HG03520 (cell line): ENCODE measurements around the gene NFKB2.

Experiments
- ATAC-seq: cut with Tn5 transposase; IDR thresholded peaks from one replicate; pipeline ENCODE4 v1.9.1; 2021; ENCODE audit warnings: mild to moderate bottlenecking, moderate library complexity; ENCODE audit not compliant: unreplicated experiment

NFKB2 gene

DNA sequence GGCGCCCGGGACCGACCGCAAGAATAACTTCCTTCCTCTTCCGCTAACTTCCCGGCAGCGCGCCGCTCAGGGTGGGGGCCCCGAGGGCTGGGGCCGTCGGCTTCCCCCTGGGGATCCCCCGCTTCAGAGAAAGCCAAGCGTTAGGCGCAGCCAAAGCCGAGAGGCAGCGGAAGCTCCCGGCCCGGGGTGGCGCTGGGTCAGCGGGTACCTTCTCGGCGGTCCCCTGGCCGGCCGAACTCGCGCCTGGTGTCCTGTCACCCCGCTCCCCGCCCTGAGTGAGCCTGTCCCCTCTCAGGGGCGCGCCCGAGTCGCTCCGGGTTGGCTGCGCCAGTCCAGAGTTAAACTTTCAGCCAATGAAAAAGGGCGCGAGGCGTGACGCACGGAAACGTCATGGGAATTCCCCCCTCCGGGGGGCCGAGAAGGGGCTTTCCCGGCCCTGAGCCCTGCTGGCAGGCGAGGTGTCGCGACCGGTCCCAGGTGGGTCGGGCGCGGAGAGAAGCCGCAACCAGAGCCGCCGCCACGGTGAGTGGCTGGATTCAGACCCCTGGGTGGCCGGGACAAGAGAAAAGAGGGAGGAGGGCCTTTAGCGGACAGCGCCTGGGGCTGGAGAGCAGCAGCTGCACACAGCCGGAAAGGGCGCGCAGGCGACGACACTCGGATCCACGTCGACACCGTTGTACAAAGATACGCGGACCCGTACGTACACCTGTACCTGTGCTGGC, 1.3 kb upstream of the NFKB2 start:
- ATAC-seq, result peak; percentile 76

DNA sequence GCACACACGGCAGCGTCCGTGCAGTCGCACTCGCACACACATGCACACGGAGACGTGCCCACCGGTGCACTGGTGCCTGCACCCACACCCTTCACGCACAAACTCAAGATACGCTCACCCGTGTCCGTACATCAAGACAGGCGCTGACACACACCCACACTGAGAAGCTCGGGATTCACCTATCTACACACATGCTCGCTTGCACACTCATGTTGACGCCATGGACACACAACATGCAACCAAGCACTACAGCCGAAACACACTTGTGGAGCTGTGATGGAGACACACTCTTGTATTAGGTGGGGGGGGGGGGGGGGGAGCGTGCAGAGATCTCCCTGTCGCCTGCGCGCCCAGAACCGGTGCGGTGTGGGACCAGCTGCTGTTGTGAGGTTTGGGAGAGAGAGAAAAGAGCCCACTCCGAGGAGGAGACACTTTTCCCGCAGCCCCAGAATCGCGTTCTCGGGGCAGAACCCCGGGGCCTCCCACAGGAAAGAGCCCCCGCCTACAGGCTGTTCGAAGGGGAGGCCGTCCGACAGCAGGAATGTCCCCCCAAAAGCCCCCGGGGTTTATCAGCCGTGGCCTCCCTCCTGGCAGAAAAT, 605 bp upstream of the NFKB2 start:
- no peak for ATAC-seq

DNA sequence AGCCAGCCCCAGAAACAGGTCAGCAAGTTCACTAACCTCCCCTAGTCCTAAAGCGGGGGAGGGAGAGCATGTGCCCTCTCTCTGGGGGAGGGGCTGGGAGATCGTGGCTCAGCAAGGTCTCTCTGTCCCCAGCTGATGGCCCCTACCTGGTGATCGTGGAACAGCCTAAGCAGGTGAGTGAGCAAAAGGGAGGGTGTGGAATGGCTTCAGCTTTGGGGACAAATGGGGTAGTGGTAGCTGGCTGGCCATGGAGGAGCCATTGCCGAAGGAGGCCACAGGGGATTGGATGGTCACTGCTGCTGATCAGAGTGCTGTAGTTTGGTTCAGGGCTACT, 779 bp downstream of the NFKB2 start:
- no peak for ATAC-seq

DNA sequence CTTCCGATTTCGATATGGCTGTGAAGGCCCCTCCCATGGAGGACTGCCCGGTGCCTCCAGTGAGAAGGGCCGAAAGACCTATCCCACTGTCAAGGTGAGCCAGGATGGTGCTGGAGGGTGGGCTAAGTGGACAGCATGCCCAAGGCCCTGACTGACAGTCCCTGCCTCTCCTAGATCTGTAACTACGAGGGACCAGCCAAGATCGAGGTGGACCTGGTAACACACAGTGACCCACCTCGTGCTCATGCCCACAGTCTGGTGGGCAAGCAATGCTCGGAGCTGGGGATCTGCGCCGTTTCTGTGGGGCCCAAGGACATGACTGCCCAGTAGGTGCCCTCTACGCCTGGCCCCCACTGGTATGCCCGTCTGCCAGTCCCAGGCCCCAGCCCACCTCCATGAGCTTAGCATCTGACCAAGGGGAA, 1.2 kb downstream of the NFKB2 start:
- ATAC-seq, result no peak

DNA sequence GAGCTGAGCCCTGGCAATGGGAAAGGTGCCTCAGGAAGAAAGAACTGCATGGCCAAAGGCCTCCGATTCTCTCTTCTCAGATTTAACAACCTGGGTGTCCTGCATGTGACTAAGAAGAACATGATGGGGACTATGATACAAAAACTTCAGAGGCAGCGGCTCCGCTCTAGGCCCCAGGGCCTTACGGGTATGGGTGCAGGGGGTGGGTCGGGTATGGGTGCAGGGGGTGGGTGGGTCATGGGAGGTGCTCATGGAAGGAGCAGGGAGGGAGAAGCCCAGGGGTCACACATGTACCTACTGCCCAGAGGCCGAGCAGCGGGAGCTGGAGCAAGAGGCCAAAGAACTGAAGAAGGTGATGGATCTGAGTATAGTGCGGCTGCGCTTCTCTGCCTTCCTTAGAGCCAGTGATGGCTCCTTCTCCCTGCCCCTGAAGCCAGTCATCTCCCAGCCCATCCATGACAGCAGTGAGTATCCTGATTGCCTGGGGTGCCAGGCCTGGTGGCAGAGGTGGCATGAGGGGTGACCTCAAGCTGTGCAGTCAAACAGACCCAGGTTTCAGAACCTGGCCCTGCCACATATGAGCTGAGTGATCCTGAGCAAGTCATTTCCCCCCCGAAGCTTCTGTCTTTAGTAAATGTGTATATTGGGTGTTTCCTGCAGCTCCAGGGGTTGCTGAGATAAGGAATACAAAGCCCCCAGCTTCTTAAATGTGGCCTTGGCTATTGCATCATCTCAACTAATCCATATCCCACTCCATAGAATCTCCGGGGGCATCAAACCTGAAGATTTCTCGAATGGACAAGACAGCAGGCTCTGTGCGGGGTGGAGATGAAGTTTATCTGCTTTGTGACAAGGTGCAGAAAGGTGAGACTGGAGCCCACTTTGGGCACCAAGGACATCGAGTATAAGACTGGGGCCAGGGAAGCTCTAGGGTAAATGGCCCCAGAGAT, 2.0 kb downstream of the NFKB2 start:
- no peak for ATAC-seq

DNA sequence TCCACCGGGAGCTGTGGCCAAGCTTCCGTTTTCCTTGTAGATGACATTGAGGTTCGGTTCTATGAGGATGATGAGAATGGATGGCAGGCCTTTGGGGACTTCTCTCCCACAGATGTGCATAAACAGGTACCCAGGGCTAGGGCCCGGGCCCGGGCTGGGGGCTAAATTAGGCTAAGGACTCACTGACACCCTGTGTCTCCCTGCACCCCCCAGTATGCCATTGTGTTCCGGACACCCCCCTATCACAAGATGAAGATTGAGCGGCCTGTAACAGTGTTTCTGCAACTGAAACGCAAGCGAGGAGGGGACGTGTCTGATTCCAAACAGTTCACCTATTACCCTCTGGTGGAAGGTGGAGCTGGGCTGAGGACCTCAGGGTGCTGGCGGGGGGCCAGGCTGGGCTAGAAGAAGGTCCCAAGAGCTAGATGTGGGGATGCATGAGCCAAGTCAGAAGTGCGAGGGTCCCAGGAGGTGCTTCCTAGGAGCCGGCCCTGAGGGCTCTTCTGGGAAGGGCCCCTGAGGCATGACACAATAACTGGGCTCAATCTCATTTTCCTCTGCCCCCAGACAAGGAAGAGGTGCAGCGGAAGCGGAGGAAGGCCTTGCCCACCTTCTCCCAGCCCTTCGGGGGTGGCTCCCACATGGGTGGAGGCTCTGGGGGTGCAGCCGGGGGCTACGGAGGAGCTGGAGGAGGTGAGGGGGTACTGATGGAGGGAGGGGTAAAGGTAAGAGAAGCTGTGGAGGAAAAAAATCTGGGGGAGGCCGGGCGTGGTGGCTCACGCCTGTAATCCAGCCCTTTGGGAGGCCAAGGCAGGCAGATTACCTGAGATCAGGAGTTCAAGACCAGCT, 2.9 kb downstream of the NFKB2 start:
- no peak for ATAC-seq

DNA sequence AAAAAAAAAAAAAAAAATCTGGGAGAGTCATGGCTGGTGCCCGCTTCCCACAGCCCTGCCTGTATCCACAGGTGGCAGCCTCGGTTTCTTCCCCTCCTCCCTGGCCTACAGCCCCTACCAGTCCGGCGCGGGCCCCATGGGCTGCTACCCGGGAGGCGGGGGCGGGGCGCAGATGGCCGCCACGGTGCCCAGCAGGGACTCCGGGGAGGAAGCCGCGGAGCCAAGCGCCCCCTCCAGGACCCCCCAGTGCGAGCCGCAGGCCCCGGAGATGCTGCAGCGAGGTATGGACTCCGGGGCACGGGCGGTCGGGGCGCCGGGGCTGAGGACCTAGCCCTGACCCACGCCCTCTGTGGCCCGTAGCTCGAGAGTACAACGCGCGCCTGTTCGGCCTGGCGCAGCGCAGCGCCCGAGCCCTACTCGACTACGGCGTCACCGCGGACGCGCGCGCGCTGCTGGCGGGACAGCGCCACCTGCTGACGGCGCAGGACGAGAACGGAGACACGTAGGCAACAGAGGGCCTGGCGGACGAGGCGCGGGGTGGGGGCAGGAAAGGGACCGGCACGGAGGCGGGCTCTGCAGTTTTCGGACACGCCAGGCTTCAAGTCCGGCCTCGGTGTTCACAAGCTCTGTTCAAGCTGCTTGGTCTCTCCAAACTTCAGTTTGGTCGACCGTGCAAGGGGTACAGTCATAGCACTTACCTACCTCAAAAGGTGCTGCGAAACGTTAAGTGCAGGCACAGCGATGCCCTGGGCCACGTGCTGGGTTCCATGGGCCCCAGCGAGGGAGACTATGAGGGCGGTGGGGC, 3.9 kb downstream of the NFKB2 start:
- peak; percentile 46 for ATAC-seq

DNA sequence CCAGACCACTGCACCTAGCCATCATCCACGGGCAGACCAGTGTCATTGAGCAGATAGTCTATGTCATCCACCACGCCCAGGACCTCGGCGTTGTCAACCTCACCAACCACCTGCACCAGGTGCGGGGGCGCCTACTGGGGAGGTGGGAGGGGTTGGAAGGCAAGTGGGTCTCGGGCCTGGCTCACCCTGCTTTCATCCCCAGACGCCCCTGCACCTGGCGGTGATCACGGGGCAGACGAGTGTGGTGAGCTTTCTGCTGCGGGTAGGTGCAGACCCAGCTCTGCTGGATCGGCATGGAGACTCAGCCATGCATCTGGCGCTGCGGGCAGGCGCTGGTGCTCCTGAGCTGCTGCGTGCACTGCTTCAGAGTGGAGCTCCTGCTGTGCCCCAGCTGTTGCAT, 4.6 kb downstream of the NFKB2 start:
- ATAC-seq, result no peak

DNA sequence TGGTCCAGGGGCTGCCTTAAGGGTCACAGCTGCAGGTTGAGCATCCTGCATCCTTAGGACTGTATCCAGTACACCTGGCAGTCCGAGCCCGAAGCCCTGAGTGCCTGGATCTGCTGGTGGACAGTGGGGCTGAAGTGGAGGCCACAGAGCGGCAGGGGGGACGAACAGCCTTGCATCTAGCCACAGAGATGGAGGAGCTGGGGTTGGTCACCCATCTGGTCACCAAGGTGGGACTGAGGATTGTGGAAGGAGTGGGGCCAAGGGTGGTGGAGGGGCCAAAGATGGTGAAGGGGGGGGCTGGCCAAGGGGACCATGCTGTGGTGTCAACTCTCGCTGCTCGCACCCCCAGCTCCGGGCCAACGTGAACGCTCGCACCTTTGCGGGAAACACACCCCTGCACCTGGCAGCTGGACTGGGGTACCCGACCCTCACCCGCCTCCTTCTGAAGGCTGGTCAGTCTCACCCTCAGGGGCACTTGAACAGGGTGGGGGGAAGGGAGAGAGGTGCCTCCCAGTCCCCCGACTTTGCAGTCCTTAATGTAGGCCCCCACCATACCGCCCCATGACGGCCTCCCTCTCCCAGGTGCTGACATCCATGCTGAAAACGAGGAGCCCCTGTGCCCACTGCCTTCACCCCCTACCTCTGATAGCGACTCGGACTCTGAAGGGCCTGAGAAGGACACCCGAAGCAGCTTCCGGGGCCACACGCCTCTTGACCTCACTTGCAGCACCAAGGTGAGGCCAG, 5.3 kb downstream of the NFKB2 start:
- ATAC-seq, result no peak

DNA sequence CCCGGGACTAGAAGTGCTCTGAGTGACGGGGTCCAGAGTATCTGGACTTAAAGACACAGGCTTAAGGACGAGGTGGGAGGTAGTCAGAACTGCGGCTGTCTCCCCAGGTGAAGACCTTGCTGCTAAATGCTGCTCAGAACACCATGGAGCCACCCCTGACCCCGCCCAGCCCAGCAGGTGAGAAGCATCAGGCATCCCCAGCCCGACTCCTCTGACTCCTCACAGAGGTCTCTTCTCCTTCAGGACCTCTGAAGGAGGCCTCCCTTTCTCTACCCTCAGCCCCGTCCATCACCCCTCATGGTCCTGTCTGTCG, 5.8 kb downstream of the NFKB2 start:
- ATAC-seq, result no peak

DNA sequence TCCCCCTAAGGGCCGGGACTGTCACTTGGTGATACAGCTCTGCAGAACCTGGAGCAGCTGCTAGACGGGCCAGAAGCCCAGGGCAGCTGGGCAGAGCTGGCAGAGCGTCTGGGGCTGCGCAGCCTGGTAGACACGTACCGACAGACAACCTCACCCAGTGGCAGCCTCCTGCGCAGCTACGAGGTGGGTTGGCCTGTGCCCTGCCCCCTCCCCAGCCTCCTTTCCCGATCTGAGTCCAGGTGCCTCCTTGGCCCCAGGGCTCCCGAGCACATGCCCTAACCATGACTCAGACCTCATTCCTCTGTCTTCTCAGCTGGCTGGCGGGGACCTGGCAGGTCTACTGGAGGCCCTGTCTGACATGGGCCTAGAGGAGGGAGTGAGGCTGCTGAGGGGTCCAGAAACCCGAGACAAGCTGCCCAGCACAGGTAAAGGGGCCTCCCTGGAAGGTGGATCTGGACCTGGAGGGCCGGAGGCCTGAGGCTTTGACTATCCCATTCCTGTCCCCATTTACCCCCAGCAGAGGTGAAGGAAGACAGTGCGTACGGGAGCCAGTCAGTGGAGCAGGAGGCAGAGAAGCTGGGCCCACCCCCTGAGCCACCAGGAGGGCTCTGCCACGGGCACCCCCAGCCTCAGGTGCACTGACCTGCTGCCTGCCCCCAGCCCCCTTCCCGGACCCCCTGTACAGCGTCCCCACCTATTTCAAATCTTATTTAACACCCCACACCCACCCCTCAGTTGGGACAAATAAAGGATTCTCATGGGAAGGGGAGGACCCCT, 6.4 kb downstream of the NFKB2 start:
- ATAC-seq, result no peak

DNA sequence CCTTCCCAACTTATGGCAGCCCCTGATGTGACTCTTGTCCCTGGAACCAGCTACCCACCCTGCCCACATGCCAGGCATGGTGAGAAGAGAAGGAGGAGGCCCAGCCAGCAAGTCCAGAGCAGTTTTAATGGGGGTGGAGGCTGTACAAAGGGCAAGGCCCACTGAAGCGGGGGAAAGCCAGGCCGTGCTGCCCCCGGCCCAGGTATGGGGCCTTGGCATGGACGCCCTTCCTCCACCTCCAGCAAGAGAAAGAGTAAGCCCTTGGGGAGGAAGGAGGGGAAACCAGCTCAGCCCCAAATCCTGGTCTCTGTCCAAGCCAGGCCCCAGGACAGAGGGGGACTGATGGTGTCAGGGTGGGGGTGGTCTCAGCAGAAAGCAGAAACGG, 7.0 kb downstream of the NFKB2 start:
- ATAC-seq, result no peak

DNA sequence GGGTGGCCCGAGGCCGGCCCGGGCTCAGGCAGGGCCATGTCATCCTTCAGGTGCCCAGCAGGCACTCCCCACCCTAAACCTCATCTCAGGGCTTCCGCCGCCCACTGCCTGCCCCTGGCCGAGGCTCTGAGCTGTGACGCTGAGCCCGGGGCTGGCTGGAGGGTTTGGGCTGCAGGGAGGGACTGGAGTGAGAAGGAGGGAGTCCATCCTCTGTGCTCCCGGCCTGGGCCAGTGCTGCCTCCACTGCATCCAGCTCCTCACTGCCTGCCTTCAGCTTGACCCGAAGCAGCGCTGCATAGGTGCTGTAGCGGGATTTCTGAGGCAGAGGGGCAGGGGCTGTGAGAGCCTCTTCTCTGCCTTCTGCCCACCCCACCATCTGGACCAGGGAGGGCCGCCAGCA, 7.6 kb downstream of the NFKB2 start:
- ATAC-seq, result no peak

DNA sequence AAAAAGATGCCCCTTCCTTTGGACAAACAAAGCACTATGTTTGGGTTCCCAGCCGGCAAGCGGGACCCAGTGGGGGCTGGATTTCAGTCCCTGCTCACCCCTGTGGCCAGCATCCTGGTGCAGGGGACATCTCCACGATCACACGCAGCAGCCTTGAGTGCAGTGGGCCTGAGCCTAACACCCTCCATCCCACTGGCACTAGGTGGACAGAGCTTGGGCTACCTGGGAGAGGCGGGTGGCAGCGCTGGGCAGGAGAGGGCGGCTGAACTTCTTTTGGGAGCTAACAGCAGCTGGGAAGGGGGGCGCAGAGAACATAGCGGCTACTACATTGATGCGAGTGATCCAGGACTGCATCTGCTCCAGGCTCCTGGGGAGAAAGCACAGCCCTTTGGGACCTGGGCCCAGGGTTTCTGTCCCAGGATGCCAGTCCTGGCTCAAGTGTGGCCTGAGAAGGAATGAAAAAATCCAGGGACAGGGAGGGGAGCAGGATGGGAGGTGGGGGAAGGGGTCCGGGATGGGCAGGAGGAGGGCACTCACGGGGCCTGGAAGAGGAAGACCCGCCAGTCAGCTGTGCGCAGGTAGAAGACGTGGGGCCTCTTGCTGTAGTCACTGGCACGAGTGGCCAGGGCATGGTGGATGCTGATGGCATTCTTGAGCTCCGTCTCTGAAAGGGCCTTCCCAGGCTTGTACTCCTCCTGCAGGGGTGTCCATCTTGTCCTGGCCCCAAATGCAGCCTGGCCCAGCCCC, 9.0 kb downstream of the NFKB2 start:
- ATAC-seq, result no peak

DNA sequence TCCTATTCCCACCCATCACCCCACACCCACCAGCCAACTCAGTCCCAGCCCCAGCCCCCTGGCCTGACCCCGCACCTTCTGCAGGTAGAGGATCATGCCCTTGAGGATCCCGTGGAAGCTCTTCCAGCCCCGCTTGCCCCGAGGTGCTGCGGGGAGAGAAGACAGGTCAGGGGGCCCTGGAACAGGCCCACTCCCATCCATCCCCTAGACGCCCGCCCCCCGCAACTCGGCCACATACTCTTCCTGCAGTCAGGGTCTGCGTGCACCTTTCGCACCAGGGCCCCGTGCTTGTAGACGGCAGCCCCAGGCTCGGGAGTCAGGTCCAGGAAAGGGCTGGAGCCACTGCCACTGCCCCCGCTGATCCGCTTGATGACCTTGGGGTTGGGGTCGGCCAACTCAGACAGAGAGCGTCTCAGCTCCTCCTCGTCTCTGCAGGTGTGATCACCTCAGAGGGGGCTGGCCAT, 9.6 kb downstream of the NFKB2 start:
- ATAC-seq, result no peak

DNA sequence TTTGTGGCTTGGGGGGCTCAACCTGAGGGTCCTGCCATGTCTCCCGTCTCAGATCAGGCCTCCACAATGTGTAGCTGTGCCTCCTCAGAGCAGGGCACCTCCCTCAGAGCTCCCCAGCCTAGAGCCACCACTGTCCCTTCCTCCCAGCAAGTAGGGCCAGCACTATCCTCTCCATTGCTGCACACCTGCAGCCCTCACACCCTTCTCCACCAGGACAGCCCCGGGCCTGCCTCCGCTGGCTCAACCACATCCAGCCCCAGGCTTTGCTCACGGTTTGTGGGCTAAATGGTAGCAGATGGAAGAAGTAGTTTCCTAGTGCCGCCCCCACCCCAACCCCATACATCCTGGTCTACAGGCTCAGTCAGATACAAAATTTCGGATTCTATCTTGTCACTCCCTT, 10.1 kb downstream of the NFKB2 start:
- ATAC-seq, result no peak

DNA sequence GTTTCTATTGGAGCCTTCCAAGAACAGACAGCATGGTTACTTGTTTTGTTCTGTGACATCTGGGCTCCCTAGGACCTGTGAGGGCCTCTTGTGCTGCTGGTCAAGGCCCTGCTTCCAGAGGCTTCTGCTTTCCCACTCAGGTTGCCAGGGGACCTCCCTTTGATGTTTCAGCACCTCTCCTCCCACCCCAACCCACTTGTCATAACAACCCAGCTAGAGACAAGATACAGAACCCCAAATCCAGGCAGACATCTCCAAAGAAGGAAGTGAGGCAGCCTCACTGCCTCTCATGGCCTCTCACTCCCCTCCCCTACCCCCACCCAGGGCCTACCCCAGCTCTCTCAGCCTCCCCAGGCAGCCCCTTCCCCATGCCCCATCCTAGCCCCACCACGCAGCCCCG, 11.3 kb downstream of the NFKB2 start:
- ATAC-seq, result no peak
